ENCODE results near the gene SCUBE3.
A peak's percentile ranks its signal among the peaks of the same experiment; 100 is the strongest.

- TF ChIP-seq, protein P1, sequence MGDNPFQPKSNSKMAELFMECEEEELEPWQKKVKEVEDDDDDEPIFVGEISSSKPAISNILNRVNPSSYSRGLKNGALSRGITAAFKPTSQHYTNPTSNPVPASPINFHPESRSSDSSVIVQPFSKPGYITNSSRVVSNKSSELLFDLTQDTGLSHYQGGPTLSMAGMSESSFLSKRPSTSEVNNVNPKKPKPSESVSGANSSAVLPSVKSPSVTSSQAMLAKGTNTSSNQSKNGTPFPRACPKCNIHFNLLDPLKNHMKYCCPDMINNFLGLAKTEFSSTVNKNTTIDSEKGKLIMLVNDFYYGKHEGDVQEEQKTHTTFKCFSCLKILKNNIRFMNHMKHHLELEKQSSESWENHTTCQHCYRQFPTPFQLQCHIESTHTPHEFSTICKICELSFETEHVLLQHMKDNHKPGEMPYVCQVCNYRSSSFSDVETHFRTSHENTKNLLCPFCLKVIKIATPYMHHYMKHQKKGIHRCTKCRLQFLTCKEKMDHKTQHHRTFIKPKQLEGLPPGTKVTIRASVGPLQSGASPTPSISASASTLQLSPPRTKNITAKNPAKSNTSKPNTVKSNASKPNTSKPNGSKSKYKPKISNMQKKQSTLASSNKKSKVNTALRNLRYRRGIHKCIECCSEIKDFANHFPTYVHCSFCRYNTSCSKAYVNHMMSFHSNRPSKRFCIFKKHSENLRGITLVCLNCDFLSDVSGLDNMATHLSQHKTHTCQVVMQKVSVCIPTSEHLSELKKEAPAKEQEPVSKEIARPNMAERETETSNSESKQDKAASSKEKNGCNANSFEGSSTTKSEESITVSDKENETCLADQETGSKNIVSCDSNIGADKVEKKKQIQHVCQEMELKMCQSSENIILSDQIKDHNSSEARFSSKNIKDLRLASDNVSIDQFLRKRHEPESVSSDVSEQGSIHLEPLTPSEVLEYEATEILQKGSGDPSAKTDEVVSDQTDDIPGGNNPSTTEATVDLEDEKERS (CRISPR knock-in tag; IDR thresholded peaks at IDR 0.05), result peak; percentile 41; the same call in 1 of the 2 replicates
- TF ChIP-seq, protein P2, sequence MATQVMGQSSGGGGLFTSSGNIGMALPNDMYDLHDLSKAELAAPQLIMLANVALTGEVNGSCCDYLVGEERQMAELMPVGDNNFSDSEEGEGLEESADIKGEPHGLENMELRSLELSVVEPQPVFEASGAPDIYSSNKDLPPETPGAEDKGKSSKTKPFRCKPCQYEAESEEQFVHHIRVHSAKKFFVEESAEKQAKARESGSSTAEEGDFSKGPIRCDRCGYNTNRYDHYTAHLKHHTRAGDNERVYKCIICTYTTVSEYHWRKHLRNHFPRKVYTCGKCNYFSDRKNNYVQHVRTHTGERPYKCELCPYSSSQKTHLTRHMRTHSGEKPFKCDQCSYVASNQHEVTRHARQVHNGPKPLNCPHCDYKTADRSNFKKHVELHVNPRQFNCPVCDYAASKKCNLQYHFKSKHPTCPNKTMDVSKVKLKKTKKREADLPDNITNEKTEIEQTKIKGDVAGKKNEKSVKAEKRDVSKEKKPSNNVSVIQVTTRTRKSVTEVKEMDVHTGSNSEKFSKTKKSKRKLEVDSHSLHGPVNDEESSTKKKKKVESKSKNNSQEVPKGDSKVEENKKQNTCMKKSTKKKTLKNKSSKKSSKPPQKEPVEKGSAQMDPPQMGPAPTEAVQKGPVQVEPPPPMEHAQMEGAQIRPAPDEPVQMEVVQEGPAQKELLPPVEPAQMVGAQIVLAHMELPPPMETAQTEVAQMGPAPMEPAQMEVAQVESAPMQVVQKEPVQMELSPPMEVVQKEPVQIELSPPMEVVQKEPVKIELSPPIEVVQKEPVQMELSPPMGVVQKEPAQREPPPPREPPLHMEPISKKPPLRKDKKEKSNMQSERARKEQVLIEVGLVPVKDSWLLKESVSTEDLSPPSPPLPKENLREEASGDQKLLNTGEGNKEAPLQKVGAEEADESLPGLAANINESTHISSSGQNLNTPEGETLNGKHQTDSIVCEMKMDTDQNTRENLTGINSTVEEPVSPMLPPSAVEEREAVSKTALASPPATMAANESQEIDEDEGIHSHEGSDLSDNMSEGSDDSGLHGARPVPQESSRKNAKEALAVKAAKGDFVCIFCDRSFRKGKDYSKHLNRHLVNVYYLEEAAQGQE (IDR thresholded peaks at IDR 0.05; ENCODE audit: borderline replicate concordance in 1 of 2, low read depth in 1 of 2, low read length in 2 of 2), result peak in 1 of 2 experiments; percentile 58; a peak in 2 of 4 replicates
- TF ChIP-seq, protein P3, sequence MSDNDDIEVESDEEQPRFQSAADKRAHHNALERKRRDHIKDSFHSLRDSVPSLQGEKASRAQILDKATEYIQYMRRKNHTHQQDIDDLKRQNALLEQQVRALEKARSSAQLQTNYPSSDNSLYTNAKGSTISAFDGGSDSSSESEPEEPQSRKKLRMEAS (IDR thresholded peaks at IDR 0.05), result peak; percentile 88
These were observed 45.6 kb downstream of the SCUBE3 start, which contains the start of gene ZNF76 for GRCh38 chr6:35259194-35259947.
